Suprapubic skin (tissue), 4 donors: Measurements from ENCODE around the gene SLC47A2.

Experiments
- POLR2A ChIP-seq, 2 donors: fragments of 450-650 bp; IDR thresholded peaks; one replicate each; pipeline ENCODE4 v1.6.1; 2017; ENCODE audit warnings: antibody characterized with exemption in 2 of 2, mild to moderate bottlenecking in 2 of 2, moderate library complexity in 2 of 2
- POLR2AphosphoS5 ChIP-seq, 3 donors: sonication (generic); formaldehyde crosslinking; IDR thresholded peaks; one replicate each; pipeline ENCODE4 v1.6.1; 2017; ENCODE audit warnings: antibody characterized with exemption in 3 of 3
- TF ChIP-seq, protein P1 (sequence below), 2 donors: fragments of 200-600 bp in 1 of 2; fragments of 450-650 bp in 1 of 2; sonication (generic) in 1 of 2; IDR thresholded peaks; one replicate each; pipeline ENCODE4 v1.5.1; 2016 to 2019; ENCODE audit warnings: antibody characterized with exemption in 2 of 2, mild to moderate bottlenecking in 1 of 2, moderate library complexity in 1 of 2

- TF ChIP-seq, protein P1, sequence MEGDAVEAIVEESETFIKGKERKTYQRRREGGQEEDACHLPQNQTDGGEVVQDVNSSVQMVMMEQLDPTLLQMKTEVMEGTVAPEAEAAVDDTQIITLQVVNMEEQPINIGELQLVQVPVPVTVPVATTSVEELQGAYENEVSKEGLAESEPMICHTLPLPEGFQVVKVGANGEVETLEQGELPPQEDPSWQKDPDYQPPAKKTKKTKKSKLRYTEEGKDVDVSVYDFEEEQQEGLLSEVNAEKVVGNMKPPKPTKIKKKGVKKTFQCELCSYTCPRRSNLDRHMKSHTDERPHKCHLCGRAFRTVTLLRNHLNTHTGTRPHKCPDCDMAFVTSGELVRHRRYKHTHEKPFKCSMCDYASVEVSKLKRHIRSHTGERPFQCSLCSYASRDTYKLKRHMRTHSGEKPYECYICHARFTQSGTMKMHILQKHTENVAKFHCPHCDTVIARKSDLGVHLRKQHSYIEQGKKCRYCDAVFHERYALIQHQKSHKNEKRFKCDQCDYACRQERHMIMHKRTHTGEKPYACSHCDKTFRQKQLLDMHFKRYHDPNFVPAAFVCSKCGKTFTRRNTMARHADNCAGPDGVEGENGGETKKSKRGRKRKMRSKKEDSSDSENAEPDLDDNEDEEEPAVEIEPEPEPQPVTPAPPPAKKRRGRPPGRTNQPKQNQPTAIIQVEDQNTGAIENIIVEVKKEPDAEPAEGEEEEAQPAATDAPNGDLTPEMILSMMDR (IDR thresholded peaks at IDR 0.05) = no peak
- TF ChIP-seq POLR2AphosphoS5 (IDR thresholded peaks at IDR 0.05) (no peak), POLR2A (IDR thresholded peaks at IDR 0.05) (no peak)
Observed at GRCh38 chr17:19686400-19687090, 29.8 kb downstream of the SLC47A2 start.
